ENCODE results near the gene ACTR3. TPM values are rescaled to one million over a fixed set of nuclear protein-coding genes. Genes with fewer than 3 reads are reported as not detected.
"Not testable (repeated sequence)": the region's sequence is repeated elsewhere in the genome, so short reads cannot be mapped to it uniquely, and the experiment has no call there.

The ACTR3 gene
- total RNA-seq, 2 experiments from 2014 or later = 600 to 633 TPM

- H3K4me1 Mint-ChIP-seq = peaks cover 33% of the 10 kb centered on the region
- ChIA-PET CTCF (no interaction called here), POLR2A (no interaction called here)
- no peak overlapping the region for H3K4me3 Mint-ChIP-seq
- H3K9me3 Mint-ChIP-seq = no peaks in the 10 kb centered on the region
- no peak for DNase-seq
- H3K27me3 Mint-ChIP-seq = no peaks in the 10 kb centered on the region
- H3K36me3 Mint-ChIP-seq (ENCODE audit: low read depth) = peaks cover 48% of the 10 kb centered on the region
- H3K27ac Mint-ChIP-seq = no peak overlapping the region
Measured at GRCh38 chr2:113920996-113921395, 31.1 kb downstream of the ACTR3 start.

GRCh38 chr2:113922335-113922734, 32.4 kb downstream of the ACTR3 start:
- H3K9me3 Mint-ChIP-seq = no peaks in the 10 kb centered on the region
- POLR2A ChIA-PET = no interaction called here
- H3K4me1 Mint-ChIP-seq = peaks cover 28% of the 10 kb centered on the region
- no peak for DNase-seq
- no peak overlapping the region for H3K27ac Mint-ChIP-seq
- peaks cover 45% of the 10 kb centered on the region for H3K36me3 Mint-ChIP-seq (ENCODE audit: low read depth)
- no peaks in the 10 kb centered on the region for H3K27me3 Mint-ChIP-seq
- no peak overlapping the region for H3K4me3 Mint-ChIP-seq
- CTCF ChIA-PET = interaction anchor here (1.1 kb wide), 1 partner anchor 14 kb away, joined by 3 read pairs; no protein-coding TSS in a partner anchor

GRCh38 chr2:113922784-113923183, 32.9 kb downstream of the ACTR3 start:
- Mint-ChIP-seq H3K4me3 (no peak overlapping the region), H3K27ac (no peak overlapping the region), H3K27me3 (no peaks in the 10 kb centered on the region), H3K4me1 (peaks cover 23% of the 10 kb centered on the region), H3K36me3 (ENCODE audit: low read depth) (peaks cover 41% of the 10 kb centered on the region), H3K9me3 (no peaks in the 10 kb centered on the region)
- no peak for DNase-seq
- ChIA-PET CTCF (no interaction called here), POLR2A (no interaction called here)

- Mint-ChIP-seq H3K27me3 (no peaks in the 10 kb centered on the region), H3K9me3 (no peaks in the 10 kb centered on the region), H3K4me3 (no peak overlapping the region), H3K36me3 (ENCODE audit: low read depth) (peaks cover 51% of the 10 kb centered on the region), H3K4me1 (peaks cover 24% of the 10 kb centered on the region), H3K27ac (no peak overlapping the region)
- ChIA-PET CTCF (no interaction called here), POLR2A (no interaction called here)
- no peak for DNase-seq
Measured at GRCh38 chr2:113925884-113926283, 36.0 kb downstream of the ACTR3 start.

- Mint-ChIP-seq H3K4me1 (peaks cover 22% of the 10 kb centered on the region), H3K9me3 (no peaks in the 10 kb centered on the region), H3K27me3 (no peaks in the 10 kb centered on the region), H3K36me3 (ENCODE audit: low read depth) (peaks cover 53% of the 10 kb centered on the region), H3K27ac (no peak overlapping the region), H3K4me3 (no peak overlapping the region)
- ChIA-PET CTCF (no interaction called here), POLR2A (no interaction called here)
- no peak for DNase-seq
Measured at GRCh38 chr2:113926314-113926713, 36.4 kb downstream of the ACTR3 start.

- POLR2A ChIA-PET = no interaction called here
- H3K36me3 Mint-ChIP-seq (ENCODE audit: low read depth) = peaks cover 62% of the 10 kb centered on the region
- H3K4me3 Mint-ChIP-seq = no peak overlapping the region
- H3K27me3 Mint-ChIP-seq = no peaks in the 10 kb centered on the region
- no peaks in the 10 kb centered on the region for H3K9me3 Mint-ChIP-seq
- DNase-seq = no peak
- no peak overlapping the region for H3K27ac Mint-ChIP-seq
- peaks cover 17% of the 10 kb centered on the region for H3K4me1 Mint-ChIP-seq
- CTCF ChIA-PET = interaction anchor here (1.3 kb wide), 1 partner anchor 36 kb away, joined by 5 read pairs; no protein-coding TSS in a partner anchor
Measured at GRCh38 chr2:113930448-113930847, 40.6 kb downstream of the ACTR3 start.

GRCh38 chr2:113937501-113937900, 47.6 kb downstream of the ACTR3 start:
- ChIA-PET POLR2A (no interaction called here), CTCF (interaction anchor here (1.5 kb wide), 1 partner anchor 28 kb away, joined by 4 read pairs; no protein-coding TSS in a partner anchor)
- H3K36me3 Mint-ChIP-seq (ENCODE audit: low read depth) = peaks cover 68% of the 10 kb centered on the region
- peaks cover 3% of the 10 kb centered on the region for H3K4me1 Mint-ChIP-seq
- H3K9me3 Mint-ChIP-seq = peaks cover 4% of the 10 kb centered on the region
- no peaks in the 10 kb centered on the region for H3K27me3 Mint-ChIP-seq
- no peak overlapping the region for H3K27ac Mint-ChIP-seq
- no peak overlapping the region for H3K4me3 Mint-ChIP-seq
- DNase-seq = no peak

- peaks cover 4% of the 10 kb centered on the region for H3K9me3 Mint-ChIP-seq
- DNase-seq = no peak
- peaks cover 54% of the 10 kb centered on the region for H3K36me3 Mint-ChIP-seq (ENCODE audit: low read depth)
- H3K4me1 Mint-ChIP-seq = peaks cover 2% of the 10 kb centered on the region
- H3K27me3 Mint-ChIP-seq = no peaks in the 10 kb centered on the region
- no peak overlapping the region for H3K4me3 Mint-ChIP-seq
- ChIA-PET POLR2A (no interaction called here), CTCF (no interaction called here)
- no peak overlapping the region for H3K27ac Mint-ChIP-seq
Measured at GRCh38 chr2:113940891-113941290, 51.0 kb downstream of the ACTR3 start.

- peaks cover 50% of the 10 kb centered on the region for H3K36me3 Mint-ChIP-seq (ENCODE audit: low read depth)
- H3K27ac Mint-ChIP-seq, POLR2A ChIA-PET, H3K27me3 Mint-ChIP-seq, H3K4me1 Mint-ChIP-seq, DNase-seq, H3K4me3 Mint-ChIP-seq, CTCF ChIA-PET, H3K9me3 Mint-ChIP-seq: not testable (repeated sequence)
Measured at GRCh38 chr2:113945784-113946183, 55.9 kb downstream of the ACTR3 start.

- CTCF ChIA-PET = interaction anchor here (1.2 to 1.4 kb wide), 2 partner anchors 8 to 15 kb away, joined by 3 to 4 read pairs; no protein-coding TSS in a partner anchor
- H3K4me3 Mint-ChIP-seq, H3K27ac Mint-ChIP-seq, POLR2A ChIA-PET, H3K27me3 Mint-ChIP-seq, DNase-seq, H3K9me3 Mint-ChIP-seq: not testable (repeated sequence)
- peaks cover 11% of the 10 kb centered on the region for H3K4me1 Mint-ChIP-seq
- H3K36me3 Mint-ChIP-seq (ENCODE audit: low read depth) = peaks cover 67% of the 10 kb centered on the region
Measured at GRCh38 chr2:113950906-113951305, 61.0 kb downstream of the ACTR3 start.

GRCh38 chr2:113961000-113961399, 71.1 kb downstream of the ACTR3 start:
- Mint-ChIP-seq H3K4me1 (peaks cover 5% of the 10 kb centered on the region), H3K9me3 (no peaks in the 10 kb centered on the region), H3K36me3 (ENCODE audit: low read depth) (peaks cover 59% of the 10 kb centered on the region)

GRCh38 chr2:113962692-113963480, 73.0 kb downstream of the ACTR3 start:
- CTCF ChIA-PET = interaction anchor here (0.6 kb wide), 1 partner anchor 29 kb away, joined by 3 read pairs; no protein-coding TSS in a partner anchor

More at GRCh38 chr2:113961000-113961399, 71.1 kb downstream of the ACTR3 start:
- H3K27ac Mint-ChIP-seq = no peak overlapping the region
- H3K27me3 Mint-ChIP-seq = no peaks in the 10 kb centered on the region
- H3K4me3 Mint-ChIP-seq = no peak overlapping the region
- POLR2A ChIA-PET = no interaction called here
- DNase-seq = no peak
- CTCF ChIA-PET = interaction anchor here (1.6 kb wide), 1 partner anchor 357 kb away, joined by 4 read pairs; no protein-coding TSS in a partner anchor

GRCh38 chr2:113963965-113964364, 74.1 kb downstream of the ACTR3 start:
- Mint-ChIP-seq H3K4me3 (no peak overlapping the region), H3K4me1 (peaks cover 8% of the 10 kb centered on the region), H3K27ac (no peak overlapping the region), H3K9me3 (no peaks in the 10 kb centered on the region), H3K27me3 (no peaks in the 10 kb centered on the region), H3K36me3 (ENCODE audit: low read depth) (peaks cover 43% of the 10 kb centered on the region)
- POLR2A ChIA-PET = no interaction called here
- no peak for DNase-seq
- CTCF ChIA-PET = no interaction called here

More at GRCh38 chr2:113962692-113963480, 73.0 kb downstream of the ACTR3 start:
- no peak for DNase-seq
- Mint-ChIP-seq H3K4me1 (peaks cover 8% of the 10 kb centered on the region), H3K27ac (no peak overlapping the region), H3K4me3 (no peak overlapping the region), H3K9me3 (no peaks in the 10 kb centered on the region), H3K36me3 (ENCODE audit: low read depth) (peaks cover 48% of the 10 kb centered on the region), H3K27me3 (no peaks in the 10 kb centered on the region)
- POLR2A ChIA-PET = no interaction called here

Data from activated CD4-positive, alpha-beta T cell treated with anti-CD3 and anti-CD28 coated beads, Interleukin-2, amount 10 ng/mL, durations not matched to agents 7 days and 5 days (primary cell).